Bronchial epithelial cell (primary cell): ENCODE results near the gene GRM1. TPM values are rescaled to one million over a fixed set of nuclear protein-coding genes. Genes with fewer than 3 reads are reported as not detected.

ENCODE experiments used
- DNase-seq: peaks from one replicate; pipeline ENCODE4 v3.0.0-alpha.2; 2010; ENCODE audit warnings: low read depth
- FAIRE-seq: peaks from 2 replicates; lab custom pipeline; 2011; peaks lifted over from hg19 to GRCh38; lab: Jason Lieb, UNC
- H3K27me3 ChIP-seq: 2 replicates; pipeline ENCODE4 v1.5.1; 2011; ENCODE audit warnings: low read length; ENCODE audit not compliant: control insufficient read depth, insufficient read depth
- H3K36me3 ChIP-seq: 2 replicates; pipeline ENCODE4 v1.5.1; 2011; ENCODE audit warnings: low read length; ENCODE audit not compliant: control insufficient read depth, insufficient read depth
- H3K4me3 ChIP-seq: 2 replicates; pipeline ENCODE4 v1.5.1; 2011; ENCODE audit warnings: mild to moderate bottlenecking, low read depth, low read length, control low read depth
- CTCF ChIP-seq: IDR thresholded peaks from 2 replicates; pipeline ENCODE4 v1.5.1; 2011; ENCODE audit warnings: mild to moderate bottlenecking, moderate library complexity, low read length, control low read depth, inconsistent platforms; ENCODE audit not compliant: insufficient read depth, severe bottlenecking
- total RNA-seq: library from RNA; depleted of rRNA; stranded (reverse); fragments of >200 nt; gene quantifications from 2 replicates; pipeline ENCODE4 v1.2.1, GENCODE V29; 2014

The GRM1 gene
- total RNA-seq, 1 donor from 2014 or later, result not detected

- Histone ChIP-seq H3K27me3 (no peaks in the 10 kb centered on the region), H3K36me3 (no peaks in the 10 kb centered on the region), H3K4me3 (no peak overlapping the region)
- DNase-seq (no peak), FAIRE-seq (no peak)
- TF ChIP-seq CTCF, result no peak
These were observed 141.0 kb downstream of the GRM1 start for GRCh38 chr6:146169872-146170271.

- no peak for FAIRE-seq
- TF ChIP-seq CTCF, result no peak
- no peaks in the 10 kb centered on the region for H3K36me3 ChIP-seq
- no peak for DNase-seq
- H3K4me3 ChIP-seq, result no peak overlapping the region
- H3K27me3 ChIP-seq, result no peaks in the 10 kb centered on the region
These were observed 148.9 kb downstream of the GRM1 start for GRCh38 chr6:146177785-146178184.

- FAIRE-seq (no peak), DNase-seq (no peak)
- no peaks in the 10 kb centered on the region for H3K27me3 ChIP-seq
- H3K36me3 ChIP-seq, result no peaks in the 10 kb centered on the region
- H3K4me3 ChIP-seq, result no peak overlapping the region
- no peak for TF ChIP-seq CTCF
These were observed 155.0 kb downstream of the GRM1 start for GRCh38 chr6:146183831-146184230.

GRCh38 chr6:146184701-146185100, 155.8 kb downstream of the GRM1 start:
- Histone ChIP-seq H3K27me3 (no peaks in the 10 kb centered on the region), H3K4me3 (no peak overlapping the region), H3K36me3 (no peaks in the 10 kb centered on the region)
- FAIRE-seq, result no peak
- DNase-seq, result no peak
- no peak for TF ChIP-seq CTCF

- DNase-seq (no peak), FAIRE-seq (no peak)
- Histone ChIP-seq H3K27me3 (no peaks in the 10 kb centered on the region), H3K4me3 (no peak overlapping the region), H3K36me3 (no peaks in the 10 kb centered on the region)
- no peak for TF ChIP-seq CTCF
These were observed 160.3 kb downstream of the GRM1 start for GRCh38 chr6:146189131-146189530.

- no peak for DNase-seq
- Histone ChIP-seq H3K36me3 (no peaks in the 10 kb centered on the region), H3K27me3 (no peaks in the 10 kb centered on the region), H3K4me3 (no peak overlapping the region)
- TF ChIP-seq CTCF, result no peak
- FAIRE-seq, result no peak
These were observed 161.7 kb downstream of the GRM1 start for GRCh38 chr6:146190581-146190980.
